Keratinocyte (primary cell): ENCODE measurements around the gene ENPP3. TPM values are rescaled to one million over a fixed set of nuclear protein-coding genes. Genes with fewer than 3 reads are reported as not detected.

Experiments
- DNase-seq: peaks from one replicate; pipeline ENCODE4 v3.0.0-alpha.2; 2011; ENCODE audit warnings: low read depth, missing footprints, low spot score
- FAIRE-seq: peaks from 2 replicates; lab custom pipeline; 2011; peaks lifted over from hg19 to GRCh38; lab: Jason Lieb, UNC
- H2AFZ ChIP-seq: 2 replicates; pipeline ENCODE4 v1.6.0; 2012; ENCODE audit warnings: low read length, control low read depth, inconsistent platforms; ENCODE audit not compliant: control insufficient read depth
- H3K27ac ChIP-seq: 2 replicates; pipeline ENCODE4 v1.5.1; 2011; ENCODE audit warnings: low read length; ENCODE audit not compliant: control insufficient read depth, insufficient read depth
- H3K27me3 ChIP-seq: 3 replicates; pipeline ENCODE4 v1.6.0; 2011; ENCODE audit warnings: low read length; ENCODE audit not compliant: control insufficient read depth, insufficient read depth; ENCODE audit errors: extremely low read depth
- H3K36me3 ChIP-seq, 2 experiments: 2 replicates in 1 of 2; 3 replicates in 1 of 2; pipeline ENCODE4 v1.5.1; 2011; ENCODE audit warnings: low read length in 2 of 2, mild to moderate bottlenecking in 1 of 2; ENCODE audit not compliant: control insufficient read depth in 2 of 2, insufficient read depth in 2 of 2; ENCODE audit errors: extremely low read depth in 1 of 2
- H3K4me1 ChIP-seq: 3 replicates; pipeline ENCODE4 v1.5.1; 2011; ENCODE audit warnings: low read length; ENCODE audit not compliant: control insufficient read depth, insufficient read depth; ENCODE audit errors: extremely low read depth
- H3K4me2 ChIP-seq: 3 replicates; pipeline ENCODE4 v1.6.0; 2011; ENCODE audit warnings: low read depth, low read length; ENCODE audit not compliant: control insufficient read depth, insufficient read depth; ENCODE audit errors: extremely low read depth
- H3K4me3 ChIP-seq, 3 experiments: fragments of 200-600 bp in 1 of 3; sonication (generic) in 1 of 3; 2 replicates in 2 of 3; 3 replicates in 1 of 3; pipeline ENCODE4 v1.5.1; 2011 to 2016; ENCODE audit warnings: low read length in 3 of 3, mild to moderate bottlenecking in 3 of 3, control low read depth in 2 of 3, inconsistent platforms in 1 of 3, low read depth in 1 of 3, mixed read lengths in 1 of 3, mixed run types in 1 of 3, moderate library complexity in 1 of 3; ENCODE audit not compliant: control insufficient read depth in 2 of 3, insufficient read depth in 2 of 3; ENCODE audit errors: extremely low read depth in 1 of 3
- H3K79me2 ChIP-seq: 2 replicates; pipeline ENCODE4 v1.6.0; 2012; ENCODE audit warnings: low read length; ENCODE audit not compliant: control insufficient read depth, insufficient read depth
- H3K9ac ChIP-seq: 3 replicates; pipeline ENCODE4 v1.6.0; 2011; ENCODE audit warnings: low read length; ENCODE audit not compliant: control insufficient read depth, insufficient read depth; ENCODE audit errors: extremely low read depth
- H3K9me1 ChIP-seq: 3 replicates; pipeline ENCODE4 v1.6.0; 2011; ENCODE audit warnings: low read length; ENCODE audit not compliant: control insufficient read depth, insufficient read depth; ENCODE audit errors: extremely low read depth
- H3K9me3 ChIP-seq: 2 replicates; pipeline ENCODE4 v1.5.1; 2012; ENCODE audit warnings: low read depth, low read length; ENCODE audit not compliant: control insufficient read depth
- H4K20me1 ChIP-seq: 3 replicates; pipeline ENCODE4 v1.6.0; 2011; ENCODE audit warnings: low read length; ENCODE audit not compliant: control insufficient read depth, insufficient read depth; ENCODE audit errors: extremely low read depth
- CTCF ChIP-seq, 3 experiments: IDR thresholded peaks in 1 of 3; conservative IDR thresholded peaks in 1 of 3; optimal IDR thresholded peaks in 1 of 3; 2 replicates in 2 of 3; 3 replicates in 1 of 3; pipeline versions ENCODE3 to v1.5.1; 2011; ENCODE audit warnings: low read length in 3 of 3, mild to moderate bottlenecking in 3 of 3, moderate library complexity in 2 of 3, control low read depth in 1 of 3, inconsistent platforms in 1 of 3; ENCODE audit not compliant: insufficient read depth in 2 of 3; ENCODE audit errors: extremely low read depth in 1 of 3
- EZH2 ChIP-seq: IDR thresholded peaks from one replicate; pipeline ENCODE4 v1.6.1; 2012; ENCODE audit warnings: inconsistent platforms, mild to moderate bottlenecking, low read length, moderate library complexity
- dilution Hi-C: fragments of 300-500 bp; cut with MboI; formaldehyde crosslinking; loops from one replicate; pipeline ENCODE4 v1.7.0; 2020; ENCODE audit warnings: low sequenced_read_pairs; ENCODE audit not compliant: extremely low pct_ligation_motif_present
- polyA plus RNA-seq, 5 experiments: library from polyadenylated mRNA; depleted of rRNA in 3 of 5; stranded (reverse) in 3 of 5; stranded (forward) in 1 of 5; unstranded in 1 of 5; fragments of >200 nt; gene quantifications; 1 replicate in 1 of 5; 2 replicates in 3 of 5; 3 replicates in 1 of 5; pipeline versions ENCODE4 v1.2.1 to v1.2.3, GENCODE V29; 2011 to 2012; ENCODE audit warnings: missing spikeins in 2 of 5, low read depth in 1 of 5, low replicate concordance in 1 of 5

The ENPP3 gene
- polyA plus RNA-seq, 1 donor (not counting 4 experiments of a cell fraction or from before 2014, with no cell fraction given), result not detected

GRCh38 chr6:131744432-131745287 lies 107.6 kb downstream of the ENPP3 start:
- H3K36me3 ChIP-seq, result no peaks in the 10 kb centered on the region

GRCh38 chr6:131745476-131745875 lies 108.4 kb downstream of the ENPP3 start:
- H3K27me3 ChIP-seq, result no peaks in the 10 kb centered on the region
- FAIRE-seq (no peak), DNase-seq (no peak)
- dilution Hi-C loops, result no loop called here
- H3K4me3 ChIP-seq, result no peak overlapping the region
- no peak for TF ChIP-seq CTCF (optimal IDR thresholded peaks at IDR 0.05 in 1 of 3, IDR thresholded peaks at IDR 0.05 in 1 of 3, conservative IDR thresholded peaks at IDR 0.05 in 1 of 3; ENCODE audit: extremely low read depth in 1 of 3, insufficient read depth in 2 of 3, low read length in 3 of 3)
- no peak for TF ChIP-seq EZH2
- H2AFZ ChIP-seq, result no peak overlapping the region
- no peaks in the 10 kb centered on the region for H3K9me1 ChIP-seq
- no peaks in the 10 kb centered on the region for H3K36me3 ChIP-seq
- H3K4me1 ChIP-seq, result no peaks in the 10 kb centered on the region
- no peaks in the 10 kb centered on the region for H3K9me3 ChIP-seq
- no peaks in the 10 kb centered on the region for H4K20me1 ChIP-seq
- no peak overlapping the region for H3K4me2 ChIP-seq
- no peak overlapping the region for H3K27ac ChIP-seq
- no peaks in the 10 kb centered on the region for H3K79me2 ChIP-seq
- no peak overlapping the region for H3K9ac ChIP-seq

More at GRCh38 chr6:131744432-131745287, 107.6 kb downstream of the ENPP3 start:
- Histone ChIP-seq H3K27ac (no peak overlapping the region), H3K9me1 (no peaks in the 10 kb centered on the region), H3K27me3 (no peaks in the 10 kb centered on the region), H3K4me3 (no peak overlapping the region), H3K9ac (no peak overlapping the region), H2AFZ (no peak overlapping the region), H3K4me2 (no peak overlapping the region), H3K4me1 (no peaks in the 10 kb centered on the region), H4K20me1 (no peaks in the 10 kb centered on the region), H3K9me3 (no peaks in the 10 kb centered on the region), H3K79me2 (no peaks in the 10 kb centered on the region)
- dilution Hi-C loops, result no loop called here
- DNase-seq (no peak), FAIRE-seq (no peak)
- TF ChIP-seq CTCF (optimal IDR thresholded peaks at IDR 0.05 in 1 of 3, IDR thresholded peaks at IDR 0.05 in 1 of 3, conservative IDR thresholded peaks at IDR 0.05 in 1 of 3; ENCODE audit: extremely low read depth in 1 of 3, insufficient read depth in 2 of 3, low read length in 3 of 3), result no peak
